Neuronal stem cell (in vitro differentiated cells): ENCODE results near the gene DENND1B. TPM values are rescaled to one million over a fixed set of nuclear protein-coding genes. Genes with fewer than 3 reads are reported as not detected.

Experiments
- DNase-seq: peaks from one replicate; pipeline ENCODE4 v3.0.0-alpha.2; 2013; ENCODE audit warnings: low spot score
- H2AFZ ChIP-seq: one replicate; pipeline ENCODE4 v1.6.1; 2013; ENCODE audit warnings: mild to moderate bottlenecking, low read length, inconsistent platforms
- H2AK5ac ChIP-seq: 2 replicates; pipeline ENCODE4 v1.6.1; 2013; ENCODE audit warnings: low read depth, mild to moderate bottlenecking, inconsistent platforms, low read length, moderate library complexity, mixed read lengths
- H2BK120ac ChIP-seq: 2 replicates; pipeline ENCODE4 v1.6.1; 2013; ENCODE audit warnings: low read depth, mild to moderate bottlenecking, inconsistent platforms, low read length, moderate library complexity, mixed read lengths
- H2BK12ac ChIP-seq: one replicate; pipeline ENCODE4 v1.6.1; 2013; ENCODE audit warnings: low read length, inconsistent platforms
- H2BK15ac ChIP-seq: 2 replicates; pipeline ENCODE4 v1.6.1; 2013; ENCODE audit warnings: mild to moderate bottlenecking, low read length, inconsistent platforms, mixed read lengths
- H2BK5ac ChIP-seq: one replicate; pipeline ENCODE4 v1.6.1; 2013; ENCODE audit warnings: inconsistent platforms, mild to moderate bottlenecking, low read length, moderate library complexity
- H3K14ac ChIP-seq: one replicate; pipeline ENCODE4 v1.6.1; 2013; ENCODE audit warnings: low read length, inconsistent platforms
- H3K18ac ChIP-seq: 2 replicates; pipeline ENCODE4 v1.6.1; 2013; ENCODE audit warnings: low read length, inconsistent platforms
- H3K23ac ChIP-seq: 2 replicates; pipeline ENCODE4 v1.6.1; 2013; ENCODE audit warnings: low read depth, mild to moderate bottlenecking, mixed read lengths, low read length, inconsistent platforms; ENCODE audit not compliant: poor library complexity
- H3K27ac ChIP-seq: replicated peaks from 3 replicates; pipeline ENCODE4 v1.5.1; 2013; ENCODE audit warnings: low read length, inconsistent platforms
- H3K27me3 ChIP-seq, 3 experiments: 2 replicates each; pipeline ENCODE4 v1.6.1; 2013; ENCODE audit warnings: low read length in 3 of 3, mild to moderate bottlenecking in 2 of 3, inconsistent platforms in 1 of 3, low read depth in 1 of 3, mixed read lengths in 1 of 3, moderate library complexity in 1 of 3; ENCODE audit not compliant: control insufficient read depth in 3 of 3, insufficient read depth in 3 of 3
- H3K36me3 ChIP-seq, 2 donors: replicated peaks in 1 of 2; 2 replicates each; pipeline ENCODE4 v1.6.1; 2013; ENCODE audit warnings: low read length in 2 of 2; ENCODE audit not compliant: control insufficient read depth in 2 of 2, insufficient read depth in 2 of 2
- H3K4ac ChIP-seq: 2 replicates; pipeline ENCODE4 v1.6.1; 2013; ENCODE audit warnings: inconsistent platforms, mild to moderate bottlenecking, low read length, moderate library complexity
- H3K4me1 ChIP-seq, 2 donors: 1 replicate in 1 of 2; 2 replicates in 1 of 2; pipeline ENCODE4 v1.6.1; 2013; ENCODE audit warnings: low read length in 2 of 2, low read depth in 1 of 2; ENCODE audit not compliant: control insufficient read depth in 2 of 2, insufficient read depth in 1 of 2
- H3K4me2 ChIP-seq: one replicate; pipeline ENCODE4 v1.6.1; 2013; ENCODE audit warnings: mild to moderate bottlenecking, low read length, inconsistent platforms; ENCODE audit not compliant: insufficient read depth, poor library complexity, severe bottlenecking
- H3K4me3 ChIP-seq, 2 donors: 2 replicates each; pipeline ENCODE4 v1.5.1; 2013; ENCODE audit warnings: low read length in 2 of 2, mild to moderate bottlenecking in 2 of 2, inconsistent platforms in 1 of 2, moderate library complexity in 1 of 2
- H3K79me1 ChIP-seq: one replicate; pipeline ENCODE4 v1.6.1; 2013; ENCODE audit warnings: low read depth, mild to moderate bottlenecking, inconsistent platforms, low read length, moderate library complexity
- H3K9ac ChIP-seq: one replicate; pipeline ENCODE4 v1.6.1; 2013; ENCODE audit warnings: mild to moderate bottlenecking, low read depth, low read length, inconsistent platforms; ENCODE audit not compliant: poor library complexity
- H3K9me3 ChIP-seq, 2 donors: replicated peaks in 1 of 2; 2 replicates each; pipeline versions ENCODE3 to v1.6.1; 2013; ENCODE audit warnings: low read length in 2 of 2, mild to moderate bottlenecking in 2 of 2, inconsistent platforms in 1 of 2, low read depth in 1 of 2, mixed read lengths in 1 of 2, moderate library complexity in 1 of 2; ENCODE audit not compliant: control insufficient read depth in 2 of 2, insufficient read depth in 1 of 2
- H4K8ac ChIP-seq: one replicate; pipeline ENCODE4 v1.6.1; 2013; ENCODE audit warnings: low read depth, mild to moderate bottlenecking, inconsistent platforms, low read length, moderate library complexity
- H4K91ac ChIP-seq: one replicate; pipeline ENCODE4 v1.6.1; 2013; ENCODE audit warnings: low read length, low read depth, mild to moderate bottlenecking, inconsistent platforms; ENCODE audit not compliant: poor library complexity
- WGBS, 2 donors: extraction: QIAGEN DNeasy Blood & Tissue Kit; methylation state at CpG; one replicate each; pipeline ENCODE4 v1.1.7; 2013; ENCODE audit warnings: missing lambda C conversion rate in 2 of 2, mixed read lengths in 1 of 2; ENCODE audit not compliant: insufficient read length in 2 of 2, insufficient replicate concordance in 1 of 2; ENCODE audit errors: extremely low coverage in 2 of 2; 5-methylcytosine and 5-hydroxymethylcytosine counted together
- small RNA-seq: library from polyadenylated mRNA; stranded (forward); fragments of <200 nt; extraction: miRNeasy Mini kit (QIAGEN cat#:217004); gene quantifications from one replicate; pipeline ENCODE3, GENCODE V24; 2013; ENCODE audit not compliant: insufficient read depth

DENND1B gene

GRCh38 chr1:197462539-197462938 is 312.7 kb downstream of the DENND1B start:
- no peak overlapping the region for H3K18ac ChIP-seq
- H3K4ac ChIP-seq = no peak overlapping the region
- no peak for DNase-seq
- no peaks in the 10 kb centered on the region for H3K36me3 ChIP-seq
- no peak overlapping the region for H2BK120ac ChIP-seq
- no peak overlapping the region for H4K91ac ChIP-seq
- H3K23ac ChIP-seq = no peak overlapping the region
- no CpG with 5 or more reads among the region's 5 CpGs for WGBS, 2 donors
- no peak overlapping the region for H2AFZ ChIP-seq
- no peaks in the 10 kb centered on the region for H3K79me1 ChIP-seq
- H3K9ac ChIP-seq = no peak overlapping the region
- H3K14ac ChIP-seq = no peak overlapping the region
- no peak overlapping the region for H2BK5ac ChIP-seq
- H4K8ac ChIP-seq = no peak overlapping the region
- H3K27me3 ChIP-seq = no peaks in the 10 kb centered on the region
- peaks cover 5 to 7% of the 10 kb centered on the region in 2 donors for H3K4me1 ChIP-seq
- H2AK5ac ChIP-seq = no peak overlapping the region
- H3K9me3 ChIP-seq = no peaks in the 10 kb centered on the region
- no peak overlapping the region for H2BK15ac ChIP-seq
- no peak overlapping the region for H2BK12ac ChIP-seq
- no peak overlapping the region for H3K4me2 ChIP-seq
- no peak overlapping the region for H3K27ac ChIP-seq
- H3K4me3 ChIP-seq = no peak overlapping the region

Small RNA genes lying within 50 kb of the gene (small RNA-seq; reads per million reads assigned to genes)
- not detected for gene RF00019
